B cell (primary cell): ENCODE results near the gene SDK2.

Source experiments
- CTCF ChIP-seq: fragments of 200-600 bp; IDR thresholded peaks from one replicate; pipeline ENCODE4 v1.8.0; 2022; ENCODE audit warnings: antibody characterized with exemption, mild to moderate bottlenecking
- EZH2 ChIP-seq: IDR thresholded peaks from 2 replicates; pipeline ENCODE4 v1.6.1; 2012; ENCODE audit warnings: borderline replicate concordance, low read depth, mild to moderate bottlenecking, moderate library complexity, low read length; ENCODE audit not compliant: insufficient read depth, poor library complexity, severe bottlenecking

DNA sequence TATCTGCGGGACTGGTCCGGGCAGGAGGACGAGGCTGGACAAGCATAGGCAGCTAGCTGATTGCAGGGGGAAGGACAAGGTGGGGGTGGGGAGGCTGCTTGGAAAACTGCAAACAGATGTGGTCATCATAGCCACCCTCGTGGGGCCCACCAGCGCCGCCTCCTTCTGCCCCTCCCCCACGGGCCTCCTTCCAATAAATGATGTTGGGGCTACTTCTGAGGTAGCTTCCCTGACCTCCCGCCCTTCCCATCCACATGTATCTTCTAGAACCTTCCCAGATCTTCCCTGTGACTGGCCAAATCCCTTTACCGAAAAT, 320.1 kb downstream of the SDK2 start:
- TF ChIP-seq EZH2 (no peak), CTCF (no peak)
